Measurements from ENCODE around the gene G3BP2. TPM values are rescaled to one million over a fixed set of nuclear protein-coding genes. Genes with fewer than 3 reads are reported as not detected.

The G3BP2 gene
- total and polyA plus RNA-seq, 9 of the 15 experiments (the other 6 are each of a cell fraction or from before 2014, with no cell fraction given): 25.2 to 222 (median 130) TPM

GRCh38 chr4:75673027-75673958 is at the start of gene G3BP2 (continued):
- TF ChIP-seq, protein P1, sequence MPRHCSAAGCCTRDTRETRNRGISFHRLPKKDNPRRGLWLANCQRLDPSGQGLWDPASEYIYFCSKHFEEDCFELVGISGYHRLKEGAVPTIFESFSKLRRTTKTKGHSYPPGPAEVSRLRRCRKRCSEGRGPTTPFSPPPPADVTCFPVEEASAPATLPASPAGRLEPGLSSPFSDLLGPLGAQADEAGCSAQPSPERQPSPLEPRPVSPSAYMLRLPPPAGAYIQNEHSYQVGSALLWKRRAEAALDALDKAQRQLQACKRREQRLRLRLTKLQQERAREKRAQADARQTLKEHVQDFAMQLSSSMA (CRISPR knock-in tag; IDR thresholded peaks at IDR 0.05): no peak
- TF ChIP-seq EWSR1 (IDR thresholded peaks at IDR 0.05; ENCODE audit: borderline replicate concordance, low read depth, partially characterized antibody) (no peak), ZNF75A (CRISPR knock-in tag; IDR thresholded peaks at IDR 0.05) (no peak), SRSF9 (IDR thresholded peaks at IDR 0.05; ENCODE audit: borderline replicate concordance, low read depth, low read length) (no peak), HSF4 (CRISPR knock-in tag; IDR thresholded peaks at IDR 0.05; ENCODE audit: borderline replicate concordance) (no peak), ZNF316 (IDR thresholded peaks at IDR 0.05) (no peak; the same call in 1 of the 2 replicates), MTF1 (CRISPR knock-in tag; IDR thresholded peaks at IDR 0.05; ENCODE audit: borderline replicate concordance) (no peak), NONO (IDR thresholded peaks at IDR 0.05; ENCODE audit: low read depth in 2 of 2, low read length in 1 of 2) (no peak), ZNF224 (CRISPR knock-in tag; IDR thresholded peaks at IDR 0.05) (no peak), ZBTB43 (CRISPR knock-in tag; IDR thresholded peaks at IDR 0.05) (no peak), PHTF2 (CRISPR knock-in tag; IDR thresholded peaks at IDR 0.05) (no peak)
- TF ChIP-seq, protein P2, sequence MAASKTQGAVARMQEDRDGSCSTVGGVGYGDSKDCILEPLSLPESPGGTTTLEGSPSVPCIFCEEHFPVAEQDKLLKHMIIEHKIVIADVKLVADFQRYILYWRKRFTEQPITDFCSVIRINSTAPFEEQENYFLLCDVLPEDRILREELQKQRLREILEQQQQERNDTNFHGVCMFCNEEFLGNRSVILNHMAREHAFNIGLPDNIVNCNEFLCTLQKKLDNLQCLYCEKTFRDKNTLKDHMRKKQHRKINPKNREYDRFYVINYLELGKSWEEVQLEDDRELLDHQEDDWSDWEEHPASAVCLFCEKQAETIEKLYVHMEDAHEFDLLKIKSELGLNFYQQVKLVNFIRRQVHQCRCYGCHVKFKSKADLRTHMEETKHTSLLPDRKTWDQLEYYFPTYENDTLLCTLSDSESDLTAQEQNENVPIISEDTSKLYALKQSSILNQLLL (CRISPR knock-in tag; IDR thresholded peaks at IDR 0.05; ENCODE audit: borderline replicate concordance): no peak
- TF ChIP-seq, protein P3, sequence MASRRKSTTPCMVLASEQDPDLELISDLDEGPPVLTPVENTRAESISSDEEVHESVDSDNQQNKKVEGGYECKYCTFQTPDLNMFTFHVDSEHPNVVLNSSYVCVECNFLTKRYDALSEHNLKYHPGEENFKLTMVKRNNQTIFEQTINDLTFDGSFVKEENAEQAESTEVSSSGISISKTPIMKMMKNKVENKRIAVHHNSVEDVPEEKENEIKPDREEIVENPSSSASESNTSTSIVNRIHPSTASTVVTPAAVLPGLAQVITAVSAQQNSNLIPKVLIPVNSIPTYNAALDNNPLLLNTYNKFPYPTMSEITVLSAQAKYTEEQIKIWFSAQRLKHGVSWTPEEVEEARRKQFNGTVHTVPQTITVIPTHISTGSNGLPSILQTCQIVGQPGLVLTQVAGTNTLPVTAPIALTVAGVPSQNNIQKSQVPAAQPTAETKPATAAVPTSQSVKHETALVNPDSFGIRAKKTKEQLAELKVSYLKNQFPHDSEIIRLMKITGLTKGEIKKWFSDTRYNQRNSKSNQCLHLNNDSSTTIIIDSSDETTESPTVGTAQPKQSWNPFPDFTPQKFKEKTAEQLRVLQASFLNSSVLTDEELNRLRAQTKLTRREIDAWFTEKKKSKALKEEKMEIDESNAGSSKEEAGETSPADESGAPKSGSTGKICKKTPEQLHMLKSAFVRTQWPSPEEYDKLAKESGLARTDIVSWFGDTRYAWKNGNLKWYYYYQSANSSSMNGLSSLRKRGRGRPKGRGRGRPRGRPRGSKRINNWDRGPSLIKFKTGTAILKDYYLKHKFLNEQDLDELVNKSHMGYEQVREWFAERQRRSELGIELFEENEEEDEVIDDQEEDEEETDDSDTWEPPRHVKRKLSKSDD (conservative IDR thresholded peaks at IDR 0.05; ENCODE audit: low read length): no peak
- TF ChIP-seq, protein P4, sequence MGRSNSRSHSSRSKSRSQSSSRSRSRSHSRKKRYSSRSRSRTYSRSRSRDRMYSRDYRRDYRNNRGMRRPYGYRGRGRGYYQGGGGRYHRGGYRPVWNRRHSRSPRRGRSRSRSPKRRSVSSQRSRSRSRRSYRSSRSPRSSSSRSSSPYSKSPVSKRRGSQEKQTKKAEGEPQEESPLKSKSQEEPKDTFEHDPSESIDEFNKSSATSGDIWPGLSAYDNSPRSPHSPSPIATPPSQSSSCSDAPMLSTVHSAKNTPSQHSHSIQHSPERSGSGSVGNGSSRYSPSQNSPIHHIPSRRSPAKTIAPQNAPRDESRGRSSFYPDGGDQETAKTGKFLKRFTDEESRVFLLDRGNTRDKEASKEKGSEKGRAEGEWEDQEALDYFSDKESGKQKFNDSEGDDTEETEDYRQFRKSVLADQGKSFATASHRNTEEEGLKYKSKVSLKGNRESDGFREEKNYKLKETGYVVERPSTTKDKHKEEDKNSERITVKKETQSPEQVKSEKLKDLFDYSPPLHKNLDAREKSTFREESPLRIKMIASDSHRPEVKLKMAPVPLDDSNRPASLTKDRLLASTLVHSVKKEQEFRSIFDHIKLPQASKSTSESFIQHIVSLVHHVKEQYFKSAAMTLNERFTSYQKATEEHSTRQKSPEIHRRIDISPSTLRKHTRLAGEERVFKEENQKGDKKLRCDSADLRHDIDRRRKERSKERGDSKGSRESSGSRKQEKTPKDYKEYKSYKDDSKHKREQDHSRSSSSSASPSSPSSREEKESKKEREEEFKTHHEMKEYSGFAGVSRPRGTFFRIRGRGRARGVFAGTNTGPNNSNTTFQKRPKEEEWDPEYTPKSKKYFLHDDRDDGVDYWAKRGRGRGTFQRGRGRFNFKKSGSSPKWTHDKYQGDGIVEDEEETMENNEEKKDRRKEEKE (IDR thresholded peaks at IDR 0.05; ENCODE audit: borderline replicate concordance in 1 of 2, control insufficient read depth in 1 of 2, low read depth in 2 of 2, low read length in 1 of 2): no peak
- TF ChIP-seq, protein P5, sequence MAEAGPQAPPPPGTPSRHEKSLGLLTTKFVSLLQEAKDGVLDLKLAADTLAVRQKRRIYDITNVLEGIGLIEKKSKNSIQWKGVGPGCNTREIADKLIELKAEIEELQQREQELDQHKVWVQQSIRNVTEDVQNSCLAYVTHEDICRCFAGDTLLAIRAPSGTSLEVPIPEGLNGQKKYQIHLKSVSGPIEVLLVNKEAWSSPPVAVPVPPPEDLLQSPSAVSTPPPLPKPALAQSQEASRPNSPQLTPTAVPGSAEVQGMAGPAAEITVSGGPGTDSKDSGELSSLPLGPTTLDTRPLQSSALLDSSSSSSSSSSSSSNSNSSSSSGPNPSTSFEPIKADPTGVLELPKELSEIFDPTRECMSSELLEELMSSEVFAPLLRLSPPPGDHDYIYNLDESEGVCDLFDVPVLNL (CRISPR knock-in tag; IDR thresholded peaks at IDR 0.05; ENCODE audit: low read depth): peak; percentile 49; the same call in 1 of the 2 replicates

Data from K562 (cell line).